DND-41 (cell line): Measurements from ENCODE around the gene SMAD1.

Experiments
- EZH2 ChIP-seq: IDR thresholded peaks from 3 replicates; pipeline ENCODE4 v1.6.1; 2012; ENCODE audit warnings: borderline replicate concordance, low read depth, mild to moderate bottlenecking, moderate library complexity, low read length, inconsistent platforms; ENCODE audit not compliant: severe bottlenecking
- TF ChIP-seq, protein P1 (sequence below): IDR thresholded peaks from 2 replicates; pipeline ENCODE4 v1.5.1; 2012; ENCODE audit warnings: borderline replicate concordance, low read length, moderate library complexity, mild to moderate bottlenecking; ENCODE audit not compliant: poor library complexity, severe bottlenecking; ENCODE audit errors: extremely low read depth

DNA sequence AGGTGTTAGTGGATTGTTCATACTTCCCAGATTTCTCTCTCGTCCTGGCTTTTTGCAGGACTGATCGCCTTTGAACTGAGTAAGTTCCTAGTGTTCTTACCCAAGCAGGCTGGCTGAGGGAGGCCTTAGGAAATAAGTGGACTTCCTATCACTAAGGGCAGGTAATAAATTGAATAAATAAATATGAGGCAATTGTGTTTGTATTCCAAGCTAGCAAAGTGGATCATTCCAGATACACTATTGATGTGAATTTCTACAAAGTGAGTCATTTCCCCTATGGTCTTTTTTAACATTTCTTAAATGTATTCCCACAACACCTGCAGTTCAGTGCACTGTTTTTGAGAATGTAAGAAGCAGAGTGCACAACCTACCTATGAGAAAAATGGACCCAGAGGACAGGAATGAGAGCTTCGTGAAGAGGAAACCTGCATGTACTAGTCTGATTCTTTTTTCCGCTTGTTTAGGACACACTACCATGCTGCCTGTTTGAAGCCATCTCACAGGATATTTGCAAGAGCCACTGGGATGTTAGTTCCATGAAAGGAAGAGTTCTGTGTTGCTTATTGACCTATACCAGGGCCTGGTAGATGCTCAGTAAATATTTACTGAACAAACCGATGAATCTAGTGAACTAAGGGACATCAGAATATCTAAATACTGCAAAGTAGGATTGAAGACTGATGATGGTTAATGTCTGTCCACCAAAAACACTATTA lies 29.0 kb upstream of the SMAD1 start:
- TF ChIP-seq, protein P1, sequence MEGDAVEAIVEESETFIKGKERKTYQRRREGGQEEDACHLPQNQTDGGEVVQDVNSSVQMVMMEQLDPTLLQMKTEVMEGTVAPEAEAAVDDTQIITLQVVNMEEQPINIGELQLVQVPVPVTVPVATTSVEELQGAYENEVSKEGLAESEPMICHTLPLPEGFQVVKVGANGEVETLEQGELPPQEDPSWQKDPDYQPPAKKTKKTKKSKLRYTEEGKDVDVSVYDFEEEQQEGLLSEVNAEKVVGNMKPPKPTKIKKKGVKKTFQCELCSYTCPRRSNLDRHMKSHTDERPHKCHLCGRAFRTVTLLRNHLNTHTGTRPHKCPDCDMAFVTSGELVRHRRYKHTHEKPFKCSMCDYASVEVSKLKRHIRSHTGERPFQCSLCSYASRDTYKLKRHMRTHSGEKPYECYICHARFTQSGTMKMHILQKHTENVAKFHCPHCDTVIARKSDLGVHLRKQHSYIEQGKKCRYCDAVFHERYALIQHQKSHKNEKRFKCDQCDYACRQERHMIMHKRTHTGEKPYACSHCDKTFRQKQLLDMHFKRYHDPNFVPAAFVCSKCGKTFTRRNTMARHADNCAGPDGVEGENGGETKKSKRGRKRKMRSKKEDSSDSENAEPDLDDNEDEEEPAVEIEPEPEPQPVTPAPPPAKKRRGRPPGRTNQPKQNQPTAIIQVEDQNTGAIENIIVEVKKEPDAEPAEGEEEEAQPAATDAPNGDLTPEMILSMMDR, result no peak
- TF ChIP-seq EZH2, result no peak
